ENCODE results near the gene SLC39A11. TPM values are rescaled to one million over a fixed set of nuclear protein-coding genes. Genes with fewer than 3 reads are reported as not detected.

SLC39A11 gene
- total RNA-seq, 4 donors from 2014 or later = 55.1 to 123 (median 97.0) TPM

- Histone ChIP-seq H3K27me3 (no peaks in the 10 kb centered on the region), H3K36me3 (no peaks in the 10 kb centered on the region), H3K9me3 (no peaks in the 10 kb centered on the region), H3K4me3 (replicated peaks in 1 of 3) (no peak overlapping the region), H3K27ac (no peak overlapping the region), H3K4me1 (no peaks in the 10 kb centered on the region)
- TF ChIP-seq POLR2A (IDR thresholded peaks at IDR 0.05) = no peak
- TF ChIP-seq, protein P1, sequence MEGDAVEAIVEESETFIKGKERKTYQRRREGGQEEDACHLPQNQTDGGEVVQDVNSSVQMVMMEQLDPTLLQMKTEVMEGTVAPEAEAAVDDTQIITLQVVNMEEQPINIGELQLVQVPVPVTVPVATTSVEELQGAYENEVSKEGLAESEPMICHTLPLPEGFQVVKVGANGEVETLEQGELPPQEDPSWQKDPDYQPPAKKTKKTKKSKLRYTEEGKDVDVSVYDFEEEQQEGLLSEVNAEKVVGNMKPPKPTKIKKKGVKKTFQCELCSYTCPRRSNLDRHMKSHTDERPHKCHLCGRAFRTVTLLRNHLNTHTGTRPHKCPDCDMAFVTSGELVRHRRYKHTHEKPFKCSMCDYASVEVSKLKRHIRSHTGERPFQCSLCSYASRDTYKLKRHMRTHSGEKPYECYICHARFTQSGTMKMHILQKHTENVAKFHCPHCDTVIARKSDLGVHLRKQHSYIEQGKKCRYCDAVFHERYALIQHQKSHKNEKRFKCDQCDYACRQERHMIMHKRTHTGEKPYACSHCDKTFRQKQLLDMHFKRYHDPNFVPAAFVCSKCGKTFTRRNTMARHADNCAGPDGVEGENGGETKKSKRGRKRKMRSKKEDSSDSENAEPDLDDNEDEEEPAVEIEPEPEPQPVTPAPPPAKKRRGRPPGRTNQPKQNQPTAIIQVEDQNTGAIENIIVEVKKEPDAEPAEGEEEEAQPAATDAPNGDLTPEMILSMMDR (IDR thresholded peaks at IDR 0.05) = no peak
- no peak for DNase-seq
- 98 to 100% methylated on average over 3 of the region's 3 CpGs for WGBS, 2 donors
- intact Hi-C loops (cut with DNase I) = no loop called here
Observed at GRCh38 chr17:72661945-72662826, 430.3 kb downstream of the SLC39A11 start.

DNA sequence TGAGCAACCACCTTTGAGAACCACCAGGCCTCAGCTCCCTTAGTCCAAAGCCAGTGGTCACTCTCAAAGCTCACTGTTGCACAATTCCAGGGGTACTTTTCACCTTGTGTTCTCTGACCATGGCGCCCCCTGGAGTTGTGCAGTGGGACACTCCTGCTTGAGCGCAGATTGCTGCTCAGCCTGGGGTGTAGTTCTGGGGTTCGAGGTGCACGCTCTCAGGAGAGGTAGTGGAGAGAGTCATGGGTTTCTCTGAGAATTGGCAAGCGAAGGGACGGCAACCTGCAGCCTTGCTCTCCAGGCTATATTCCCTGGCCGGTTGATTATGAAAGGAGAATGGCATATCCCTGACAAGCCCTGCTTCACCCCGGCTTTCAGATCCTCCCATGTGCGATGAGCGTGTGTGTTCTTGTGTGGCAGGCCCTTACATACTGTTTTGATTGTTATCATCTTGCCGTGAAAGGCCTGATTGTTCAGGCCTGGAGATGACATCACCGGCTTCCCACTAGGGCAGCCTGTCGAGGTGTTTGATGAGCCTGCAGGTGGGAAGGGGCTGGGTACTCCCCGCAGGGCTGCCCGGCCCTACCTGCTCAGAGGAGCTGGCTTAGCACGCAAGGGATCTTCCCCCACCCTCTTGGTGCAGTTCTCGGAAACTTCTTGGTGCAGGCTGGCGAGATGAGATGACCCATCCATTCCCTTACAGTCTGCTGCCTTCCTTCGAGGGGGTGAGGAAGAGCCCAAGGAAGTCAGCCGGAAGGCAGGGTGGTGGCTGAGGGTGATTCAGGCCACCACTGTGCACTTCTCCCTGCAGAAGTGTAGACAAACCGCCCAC is 431.2 kb downstream of the SLC39A11 start:
- Histone ChIP-seq H3K9me3 (no peaks in the 10 kb centered on the region), H3K36me3 (no peaks in the 10 kb centered on the region), H3K4me3 (replicated peaks in 1 of 3) (no peak overlapping the region), H3K4me1 (no peaks in the 10 kb centered on the region), H3K27me3 (no peaks in the 10 kb centered on the region), H3K27ac (no peak overlapping the region)
- 73 to 80% methylated on average over 18 to 20 of the region's 21 CpGs for WGBS, 2 donors
- DNase-seq = no peak
- TF ChIP-seq POLR2A (IDR thresholded peaks at IDR 0.05) = no peak
- TF ChIP-seq, protein P1 (IDR thresholded peaks at IDR 0.05) = no peak
- intact Hi-C loops (cut with DNase I) = no loop called here

DNA sequence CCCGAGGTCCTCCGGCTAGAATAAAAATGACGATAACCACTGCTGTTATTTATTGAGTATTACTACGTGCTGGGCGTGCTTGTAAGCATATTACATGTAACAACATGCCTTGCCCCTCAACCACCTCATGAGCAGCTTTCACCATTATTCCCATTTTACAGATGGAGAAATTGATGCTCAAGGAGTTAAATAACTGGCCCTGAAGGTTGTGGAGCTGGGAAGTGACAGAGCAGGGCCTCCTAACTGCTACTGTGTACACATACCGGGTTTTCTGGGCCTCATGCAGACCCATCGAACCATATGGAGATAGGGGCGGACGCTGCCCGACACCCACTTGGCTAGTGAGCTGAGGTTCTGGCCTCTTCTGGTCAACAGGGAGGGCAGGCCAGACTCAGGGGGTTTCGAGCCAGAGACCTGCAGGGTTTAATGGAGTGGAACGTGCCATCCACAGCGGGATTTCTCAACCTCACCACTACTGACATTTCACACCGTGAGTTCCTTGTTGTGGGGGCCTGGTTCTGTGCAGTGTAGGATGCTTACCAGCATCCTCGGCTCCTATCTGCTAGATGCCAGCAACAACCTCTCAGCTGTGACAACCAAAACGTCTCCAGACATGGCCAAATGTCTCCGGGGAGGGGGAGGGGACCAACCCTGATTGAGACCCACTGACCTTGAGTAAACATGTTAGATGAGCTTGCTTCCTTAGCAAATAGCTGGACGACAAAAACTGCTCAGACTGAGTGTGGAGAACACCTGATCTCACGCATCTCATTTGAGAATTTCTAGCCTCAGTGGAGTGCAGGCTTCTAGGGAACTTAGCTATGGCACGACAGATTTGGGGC is 432.0 kb downstream of the SLC39A11 start:
- Histone ChIP-seq H3K4me3 (replicated peaks in 1 of 3) (no peak overlapping the region), H3K4me1 (no peaks in the 10 kb centered on the region), H3K9me3 (no peaks in the 10 kb centered on the region), H3K27me3 (no peaks in the 10 kb centered on the region), H3K27ac (no peak overlapping the region), H3K36me3 (no peaks in the 10 kb centered on the region)
- WGBS, 2 donors = 82 to 86% methylated on average over 17 to 20 of the region's 20 CpGs
- intact Hi-C loops (cut with DNase I) = no loop called here
- DNase-seq = no peak
- TF ChIP-seq, protein P1 (IDR thresholded peaks at IDR 0.05) = no peak
- TF ChIP-seq POLR2A (IDR thresholded peaks at IDR 0.05) = no peak

GRCh38 chr17:72659811-72660210 is 432.7 kb downstream of the SLC39A11 start:
- Histone ChIP-seq H3K4me3 (replicated peaks in 1 of 3) (no peak overlapping the region), H3K4me1 (no peaks in the 10 kb centered on the region), H3K27ac (no peak overlapping the region), H3K27me3 (no peaks in the 10 kb centered on the region), H3K9me3 (no peaks in the 10 kb centered on the region), H3K36me3 (no peaks in the 10 kb centered on the region)
- 91 to 93% methylated on average over 4 of the region's 4 CpGs for WGBS, 2 donors
- intact Hi-C loops (cut with DNase I) = no loop called here
- DNase-seq = no peak
- no peak for TF ChIP-seq POLR2A (IDR thresholded peaks at IDR 0.05)
- TF ChIP-seq, protein P1 (IDR thresholded peaks at IDR 0.05) = no peak

All from thyroid gland (tissue), 4 donors.